GM21360 (cell line): ENCODE data around the gene KRTAP29-1.
"Not testable (repeated sequence)": the region's sequence is repeated elsewhere in the genome, so short reads cannot be mapped to it uniquely, and the experiment has no call there.

Experiments
- ATAC-seq: cut with Tn5 transposase; IDR thresholded peaks from one replicate; pipeline ENCODE4 v1.9.1; 2021; ENCODE audit warnings: mild to moderate bottlenecking, moderate library complexity; ENCODE audit not compliant: unreplicated experiment

KRTAP29-1 gene, protein sequence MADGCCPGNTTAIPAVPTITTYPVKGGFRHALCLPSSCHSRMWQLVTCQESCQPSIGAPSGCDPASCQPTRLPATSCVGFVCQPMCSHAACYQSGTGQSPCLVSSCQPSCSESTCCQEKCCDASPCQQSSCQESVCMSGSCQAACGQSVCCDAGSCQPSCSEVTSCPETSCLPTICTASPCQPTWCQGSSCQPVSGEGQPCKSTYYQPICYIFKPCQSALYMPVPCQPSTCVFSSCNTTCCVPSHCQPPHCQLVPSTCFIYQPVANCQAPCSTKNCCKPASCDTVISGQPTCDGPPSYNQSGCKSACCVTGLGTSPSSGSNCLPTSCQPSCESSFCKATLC

GRCh38 chr17:41301916-41302901 lies at the start of gene KRTAP29-1:
KRTAP29-1 (minus strand) TSS chr17:41302851; CDS start chr17:41302851, 0 bp downstream.
- no peak for ATAC-seq

DNA sequence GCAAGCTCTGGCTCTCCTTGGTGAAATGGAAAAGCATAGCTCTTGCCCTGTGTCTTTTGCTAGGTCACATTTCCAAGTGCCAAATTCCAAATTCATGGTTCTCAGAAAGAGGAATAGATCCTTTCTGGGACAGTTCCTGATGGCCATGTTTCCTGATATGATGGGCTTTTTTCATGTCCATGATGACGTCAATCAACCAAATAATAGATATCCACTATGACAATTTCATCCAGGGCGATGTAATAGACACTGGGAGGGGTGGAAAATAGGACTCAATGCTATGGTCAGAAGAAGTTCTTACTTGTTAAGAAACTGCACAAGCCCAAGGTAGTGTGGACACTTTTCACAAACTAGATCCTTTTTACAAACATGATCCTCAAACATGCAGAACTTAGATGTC lies 48.5 kb upstream of the KRTAP29-1 start:
- no peak for ATAC-seq

GRCh38 chr17:41350381-41350878 lies 47.8 kb upstream of the KRTAP29-1 start, which contains the start of gene KRT33A:
KRT33A (minus strand) TSS chr17:41350828; CDS start chr17:41350767, 61 bp downstream.
- ATAC-seq: not testable (repeated sequence)

DNA sequence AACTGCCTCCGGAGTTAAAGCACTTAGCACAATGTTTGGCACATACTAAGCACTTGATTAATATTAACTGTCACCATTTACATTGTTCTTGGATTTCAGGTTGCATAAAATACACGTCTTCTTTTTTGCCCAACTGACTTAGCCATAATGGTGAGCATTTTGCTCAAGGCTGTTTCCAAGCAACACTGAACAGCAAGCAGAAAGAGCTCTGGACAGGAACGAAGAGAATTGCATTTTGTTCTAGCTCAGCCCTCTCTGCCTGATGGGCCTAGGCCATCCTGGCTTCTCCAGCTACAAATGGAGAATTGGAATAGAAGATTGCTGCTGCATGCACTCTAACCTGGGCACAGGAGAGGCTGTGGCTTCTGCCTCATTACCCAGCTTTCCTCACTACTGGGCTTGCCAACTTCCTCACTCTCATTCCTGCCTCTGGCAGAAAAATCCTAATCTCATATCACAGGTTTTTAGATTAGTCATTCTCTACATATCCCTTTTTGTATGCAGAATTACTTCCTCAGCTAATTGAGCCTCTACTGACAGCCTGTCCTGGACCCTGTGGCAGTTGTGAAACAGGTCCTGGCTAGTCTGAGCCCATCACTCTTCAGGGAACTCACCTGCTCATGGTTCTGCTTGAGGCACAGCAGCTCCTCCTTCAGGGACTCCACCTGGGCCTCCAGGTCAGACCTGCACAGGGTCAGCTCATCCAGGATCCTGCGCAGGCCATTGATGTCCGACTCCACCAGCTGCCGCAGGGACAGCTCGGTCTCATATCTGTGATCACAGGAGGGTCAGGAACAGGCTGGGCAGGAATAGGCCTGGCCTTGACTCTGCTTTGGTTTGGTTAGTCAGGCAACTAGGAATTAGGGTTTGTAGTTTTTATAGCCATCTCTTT lies 45.5 kb upstream of the KRTAP29-1 start:
- ATAC-seq: no peak

DNA sequence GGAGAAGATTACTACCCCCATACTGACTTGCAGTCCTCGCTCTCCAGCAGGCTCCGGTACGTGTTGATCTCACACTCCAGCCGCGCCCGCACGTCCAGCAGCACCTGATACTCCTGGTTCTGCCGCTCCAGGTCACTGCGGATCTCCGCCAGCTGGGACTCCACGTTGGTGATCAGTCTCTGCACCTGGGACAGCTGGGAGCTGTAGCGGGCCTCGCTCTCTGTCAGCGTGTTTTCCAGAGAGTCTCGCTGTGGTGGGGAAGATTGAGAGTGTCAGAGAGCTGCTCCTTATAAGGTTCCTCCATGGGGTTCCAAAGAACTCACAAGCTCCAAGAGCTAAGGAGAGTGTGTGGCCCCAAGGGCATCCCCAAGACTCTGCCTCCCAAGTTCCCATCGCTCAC lies 43.8 kb upstream of the KRTAP29-1 start:
- ATAC-seq: not testable (repeated sequence)

GRCh38 chr17:41345992-41346391 lies 43.3 kb upstream of the KRTAP29-1 start:
- ATAC-seq: no peak

- no peak for ATAC-seq
Measured at GRCh38 chr17:41343029-41343428, 40.4 kb upstream of the KRTAP29-1 start.

DNA sequence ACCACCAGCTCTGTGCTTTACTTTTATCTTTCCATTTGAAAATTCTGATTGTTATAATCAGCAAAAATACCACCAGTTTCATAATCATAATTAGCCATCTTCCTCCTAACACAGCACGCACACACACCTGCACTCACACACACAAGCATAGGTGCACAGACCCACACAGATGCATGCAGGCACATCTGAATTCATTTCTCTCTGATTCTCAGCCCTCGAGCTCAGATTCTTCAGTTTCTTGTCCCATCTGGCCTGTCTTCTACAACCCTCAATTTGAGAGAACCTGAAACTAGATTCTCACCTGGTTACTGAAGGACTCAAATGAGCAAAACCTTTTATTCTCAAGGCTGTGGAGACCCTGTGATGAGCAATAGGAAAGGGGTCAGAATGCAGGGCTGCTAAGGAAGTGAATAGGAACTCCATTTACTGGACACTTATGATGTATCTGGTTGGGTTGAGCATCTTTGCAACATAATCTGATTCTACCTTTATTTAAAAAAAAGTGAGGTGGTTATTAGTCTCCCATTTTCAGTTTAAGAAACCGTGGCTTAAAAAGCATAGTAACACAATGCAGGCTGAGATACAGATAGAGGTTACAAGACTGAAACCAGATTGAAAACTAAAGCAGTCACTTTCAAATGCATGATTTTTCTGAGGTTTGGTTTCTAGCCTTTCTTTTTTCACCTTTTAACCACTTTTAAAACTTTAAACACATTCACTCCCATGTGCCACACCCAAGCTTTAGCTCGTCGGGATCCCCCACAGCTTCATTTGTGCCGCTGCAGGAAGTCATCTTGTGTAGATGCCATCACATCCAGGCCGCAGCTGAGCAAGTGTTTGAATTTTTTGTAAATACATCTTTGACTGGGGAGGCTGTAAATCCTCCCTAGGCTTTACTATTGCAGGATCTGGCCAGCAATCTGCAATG lies 38.5 kb upstream of the KRTAP29-1 start:
- no peak for ATAC-seq

DNA sequence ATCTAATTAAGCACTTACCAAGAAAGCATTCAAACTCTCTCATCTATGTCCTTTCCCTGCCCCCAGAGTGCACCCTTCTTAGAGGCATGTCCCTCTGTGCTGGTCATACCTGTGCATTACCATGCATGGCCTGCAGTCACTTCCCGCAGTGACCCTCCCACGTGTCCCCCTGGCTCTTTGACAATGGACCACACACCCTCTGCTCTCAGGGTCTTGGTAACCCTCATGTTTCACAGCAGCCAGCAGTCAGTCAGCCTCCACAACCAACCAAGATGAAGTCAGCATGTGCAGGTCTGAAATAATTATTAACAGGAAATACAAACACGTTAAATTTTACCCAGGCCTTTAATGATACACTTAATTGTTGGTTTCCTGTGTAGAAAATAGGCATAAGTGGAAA lies 37.8 kb upstream of the KRTAP29-1 start:
- no peak for ATAC-seq

DNA sequence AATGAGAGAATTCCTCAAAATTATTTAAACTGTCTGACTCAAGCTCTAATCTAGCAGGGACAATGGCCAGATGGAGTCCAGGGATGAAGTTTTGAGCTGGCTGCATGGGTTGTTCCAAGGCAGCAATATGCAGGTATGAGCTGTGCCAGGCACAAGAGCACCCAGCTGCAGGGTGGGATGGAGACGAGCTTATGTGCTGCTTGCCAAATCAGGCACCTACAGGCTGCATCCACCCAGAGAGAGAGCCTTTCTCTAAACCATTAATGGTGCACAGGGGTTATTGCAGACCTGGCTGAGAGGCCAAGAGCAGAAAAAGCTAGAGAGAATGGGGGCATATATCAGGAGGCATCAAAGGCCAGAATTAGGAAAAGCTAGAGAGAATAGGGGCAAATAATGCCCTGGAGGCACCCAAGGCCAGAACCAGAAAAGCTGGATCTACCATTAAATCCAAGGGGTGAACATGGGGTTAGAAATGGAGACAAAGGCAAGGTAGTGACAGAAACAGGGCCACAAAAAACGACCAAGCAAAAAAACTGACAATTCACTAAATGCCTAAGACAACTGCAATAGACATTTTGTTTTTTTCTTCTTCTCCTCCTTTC lies 37.0 kb upstream of the KRTAP29-1 start:
- ATAC-seq: no peak

GRCh38 chr17:41338961-41339485 lies 36.4 kb upstream of the KRTAP29-1 start:
- no peak for ATAC-seq

- no peak for ATAC-seq
Measured at GRCh38 chr17:41335747-41336146, 33.1 kb upstream of the KRTAP29-1 start.

GRCh38 chr17:41334385-41335305 lies 32.0 kb upstream of the KRTAP29-1 start:
- no peak for ATAC-seq

DNA sequence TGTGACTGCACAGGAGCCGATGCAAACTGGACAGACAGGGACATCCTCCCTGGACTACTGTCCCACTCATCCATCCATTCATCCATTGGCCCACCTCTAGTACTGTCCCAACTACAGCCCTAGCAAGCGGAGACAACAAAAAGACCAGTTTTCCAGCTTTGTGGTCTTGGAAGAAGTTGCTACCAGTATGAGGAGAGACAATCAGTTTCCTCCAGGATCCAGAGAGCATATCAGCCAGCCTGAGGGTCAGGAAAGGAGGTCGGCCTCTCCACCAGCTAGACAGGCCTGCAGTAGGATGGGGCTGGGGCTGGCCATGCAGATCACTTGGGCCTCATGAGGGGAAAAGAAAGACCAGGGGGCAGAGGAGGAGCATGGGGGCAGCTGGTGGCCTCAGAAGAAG lies 31.2 kb upstream of the KRTAP29-1 start:
- ATAC-seq: no peak

DNA sequence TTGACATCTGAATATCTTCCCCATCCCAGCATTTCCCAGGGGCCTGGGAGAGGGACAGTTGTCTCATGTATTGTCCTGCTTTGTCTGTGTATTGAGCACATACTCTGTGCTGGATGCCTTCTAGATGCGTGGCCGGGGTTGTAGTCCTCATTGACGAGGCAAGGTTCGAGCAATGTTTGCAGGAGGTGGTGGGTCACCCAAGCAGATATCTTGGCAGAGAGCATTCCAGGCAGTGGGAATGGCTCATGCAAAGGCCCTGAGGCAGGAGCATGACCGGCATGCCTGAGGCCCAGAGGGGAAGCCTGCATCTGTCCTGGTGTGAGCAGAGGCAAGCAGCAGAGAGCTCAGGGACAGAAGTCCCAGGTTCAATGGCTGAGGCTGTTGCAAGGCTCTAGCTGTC lies 30.4 kb upstream of the KRTAP29-1 start:
- no peak for ATAC-seq

DNA sequence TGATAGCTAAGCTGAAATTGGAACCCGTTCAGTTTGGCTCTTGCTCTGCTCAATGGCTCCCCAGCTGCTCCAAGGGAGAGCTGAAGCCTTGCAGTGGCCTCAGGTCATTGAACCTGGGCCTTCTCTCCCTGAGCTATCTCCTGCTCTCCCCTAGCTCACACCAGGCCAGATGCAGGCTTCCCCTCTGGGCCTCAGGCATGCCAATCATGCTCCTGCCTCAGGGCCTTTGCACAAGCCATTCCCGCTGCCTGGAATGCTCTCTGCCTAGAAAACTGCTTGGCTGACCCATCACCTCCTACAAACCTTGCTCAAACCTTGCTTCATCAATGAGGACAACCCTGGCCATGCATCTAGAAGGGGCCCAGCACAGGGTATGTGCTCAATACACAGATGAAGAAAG lies 29.6 kb upstream of the KRTAP29-1 start:
- ATAC-seq: no peak

- ATAC-seq: no peak
Measured at GRCh38 chr17:41331606-41332005, 29.0 kb upstream of the KRTAP29-1 start.
